ENCODE data around the gene PKN3.
"Not testable (repeated sequence)": the region's sequence is repeated elsewhere in the genome, so short reads cannot be mapped to it uniquely, and the experiment has no call there.

Gene PKN3

GRCh38 chr9:128694344-128694743, 8.0 kb upstream of the PKN3 start:
- DNase-seq: no peak

GRCh38 chr9:128696923-128697707, 5.2 kb upstream of the PKN3 start:
- no peak for DNase-seq

GRCh38 chr9:128699096-128699795, 3.1 kb upstream of the PKN3 start:
- DNase-seq: not testable (repeated sequence)

- DNase-seq: no peak
Observed at GRCh38 chr9:128701227-128701854, 962 bp upstream of the PKN3 start.

GRCh38 chr9:128702949-128703615, 779 bp downstream of the PKN3 start:
- no peak for DNase-seq

GRCh38 chr9:128703616-128704355, 1.5 kb downstream of the PKN3 start:
- no peak for DNase-seq

- DNase-seq: no peak
Observed at GRCh38 chr9:128704356-128704670, 2.0 kb downstream of the PKN3 start.

- DNase-seq: no peak
Observed at GRCh38 chr9:128705051-128705965, 3.0 kb downstream of the PKN3 start.

GRCh38 chr9:128706045-128706444, 3.7 kb downstream of the PKN3 start:
- DNase-seq: no peak

GRCh38 chr9:128706671-128707381, 4.5 kb downstream of the PKN3 start:
- no peak for DNase-seq

GRCh38 chr9:128707446-128707845, 5.1 kb downstream of the PKN3 start:
- DNase-seq: no peak

GRCh38 chr9:128712451-128713410, 10.4 kb downstream of the PKN3 start:
- DNase-seq: no peak

GRCh38 chr9:128713411-128713780, 11.1 kb downstream of the PKN3 start:
- DNase-seq: no peak

- no peak for DNase-seq
Observed at GRCh38 chr9:128713941-128714573, 11.8 kb downstream of the PKN3 start.

- DNase-seq: no peak
Observed at GRCh38 chr9:128714586-128715435, 12.5 kb downstream of the PKN3 start.

GRCh38 chr9:128715436-128715750, 13.1 kb downstream of the PKN3 start:
- DNase-seq: no peak

GRCh38 chr9:128716581-128717254, 14.4 kb downstream of the PKN3 start:
- DNase-seq: no peak

GRCh38 chr9:128718047-128718446, 15.7 kb downstream of the PKN3 start:
- DNase-seq: no peak
